CD1c-positive myeloid dendritic cell (primary cell): ENCODE measurements around the gene PDE7B.

ENCODE experiments used
- DNase-seq: peaks from one replicate; pipeline ENCODE4 v3.0.0-alpha.2; 2016; ENCODE audit errors: extremely low spot score

Gene PDE7B

DNA sequence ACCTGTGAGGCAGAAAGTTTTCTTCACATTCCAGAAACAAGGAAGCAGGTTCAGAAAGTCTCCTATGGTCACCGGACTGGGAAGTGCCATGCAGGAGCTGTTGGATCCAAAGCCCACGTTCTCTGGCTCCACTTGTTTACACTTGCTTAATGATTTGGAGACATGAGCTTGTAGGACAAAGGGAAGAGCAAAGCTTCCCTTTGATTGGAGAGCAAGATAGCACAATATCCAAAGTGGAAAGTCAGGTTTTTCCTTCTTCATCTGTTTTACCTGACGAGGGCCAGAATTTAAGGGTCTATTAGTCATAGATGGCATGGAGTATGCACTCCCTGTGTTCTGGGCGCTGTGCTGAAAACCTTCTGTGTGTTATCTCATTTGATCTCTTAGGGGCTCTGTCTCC, 81.2 kb downstream of the PDE7B start:
- DNase-seq, result no peak

DNA sequence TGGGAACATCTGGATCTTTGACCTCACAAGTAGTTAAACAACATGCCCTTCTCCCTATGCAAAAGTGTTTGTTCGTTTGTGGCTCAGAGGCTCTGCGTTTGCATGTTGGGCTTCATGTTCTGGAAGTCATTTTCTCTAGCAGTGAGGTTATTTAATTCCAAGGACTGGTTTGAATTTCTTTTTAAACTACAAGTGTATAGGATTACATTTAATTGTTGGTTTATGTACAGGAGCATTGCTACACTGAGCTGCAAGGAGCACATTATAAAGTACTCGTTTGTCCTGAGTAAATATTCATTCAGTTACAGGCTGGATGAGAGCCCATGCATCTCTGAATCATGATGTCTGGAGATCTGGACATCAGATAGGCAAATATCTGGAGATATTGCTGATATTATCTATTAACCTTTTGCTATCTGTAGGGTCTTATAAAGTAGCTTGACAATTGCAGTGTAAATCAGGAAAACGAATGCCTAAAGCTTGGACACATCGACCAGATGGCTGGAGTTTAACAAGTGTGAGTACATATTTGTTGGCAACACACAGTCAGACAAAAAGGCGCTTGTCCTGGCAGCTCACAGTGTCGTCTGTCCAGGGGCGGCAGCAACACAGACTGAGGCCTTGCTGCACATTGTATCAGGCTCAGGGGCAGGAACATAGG, 84.6 kb downstream of the PDE7B start:
- DNase-seq, result no peak

DNA sequence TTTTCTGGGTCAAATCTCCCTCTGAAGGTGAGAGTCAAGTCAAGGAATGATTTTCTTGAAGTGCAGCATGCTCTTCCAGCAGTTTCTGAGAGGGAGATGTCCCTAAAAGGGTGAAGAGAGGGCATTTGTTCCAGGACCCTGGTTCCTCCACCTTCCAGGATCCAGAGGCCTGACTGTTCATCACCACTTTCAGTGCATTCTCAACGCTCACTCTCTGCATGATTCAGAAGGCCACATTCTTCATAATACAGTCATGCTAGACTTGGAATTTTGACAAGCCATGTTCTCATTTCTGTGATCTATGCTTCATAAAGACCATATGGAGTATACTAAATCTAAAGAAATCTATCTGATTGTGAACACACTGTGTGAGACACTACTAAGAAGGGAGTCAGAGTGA, 85.1 kb downstream of the PDE7B start:
- DNase-seq, result no peak

DNA sequence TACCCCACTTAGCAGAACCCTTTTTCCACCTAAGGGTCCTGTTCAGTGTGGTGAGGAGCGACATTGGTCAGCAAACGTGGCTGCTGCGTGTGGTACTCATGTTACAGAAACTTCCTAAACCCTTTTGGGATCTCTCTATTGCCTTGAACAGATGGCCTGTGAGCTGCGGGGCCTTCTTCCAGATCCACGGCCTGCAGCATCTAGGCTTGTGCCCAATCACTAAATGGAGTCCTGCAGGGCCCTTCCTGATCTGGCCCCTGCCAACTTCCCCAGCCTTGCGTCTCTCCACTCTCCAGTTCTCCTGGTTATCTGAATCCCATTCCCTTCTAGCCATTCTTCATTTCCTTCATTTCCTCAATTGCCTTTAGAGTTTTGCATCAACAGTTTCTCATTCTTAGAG, 85.6 kb downstream of the PDE7B start:
- no peak for DNase-seq

DNA sequence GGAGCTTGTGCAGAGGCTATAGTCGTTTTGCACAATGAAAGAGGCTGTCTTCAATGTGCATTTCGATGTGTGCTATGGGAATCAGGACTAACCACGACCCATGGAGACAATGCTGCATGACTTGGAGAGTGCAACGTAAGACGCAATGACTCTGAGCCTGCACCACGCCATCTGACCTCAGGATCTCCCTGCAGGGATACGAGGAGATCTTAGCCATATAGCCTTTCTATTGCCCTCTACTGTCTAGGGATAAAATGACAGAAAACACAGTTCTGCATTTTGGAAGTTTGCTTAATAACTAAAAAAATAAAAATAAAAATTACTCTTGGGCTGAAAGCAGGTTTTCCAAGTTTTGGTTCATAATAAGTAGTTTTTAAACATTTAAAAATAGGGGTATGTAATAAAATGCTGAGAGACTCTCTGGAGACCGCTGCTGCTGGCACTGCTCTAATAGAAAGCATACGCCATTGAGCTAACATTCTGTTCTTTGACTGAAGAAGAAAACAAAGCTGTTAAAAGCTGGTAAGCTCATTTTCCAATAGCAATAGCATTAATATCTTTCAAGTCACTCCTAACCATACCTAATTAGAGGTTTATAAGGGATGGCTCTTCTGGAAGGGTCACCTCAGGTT, 87.2 kb downstream of the PDE7B start:
- DNase-seq, result peak; percentile 18

DNA sequence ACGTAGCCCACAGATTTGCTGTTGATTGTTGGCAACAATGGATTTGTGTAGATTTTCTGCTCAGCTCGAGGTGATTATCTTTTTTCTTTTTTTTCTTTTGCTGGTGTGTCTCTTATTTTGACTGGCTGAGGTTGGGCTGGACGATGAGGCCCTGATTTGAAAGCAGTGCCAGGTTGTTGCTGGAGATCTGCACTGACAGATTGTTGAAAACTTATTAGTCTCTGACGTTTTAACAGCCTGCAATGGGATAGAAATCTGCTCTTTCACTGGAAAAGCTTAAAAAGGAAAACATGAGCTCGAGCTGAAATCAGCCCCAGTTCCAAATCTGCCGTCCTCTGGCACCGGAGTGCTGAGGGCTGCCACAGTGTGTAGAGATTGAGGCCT, 87.7 kb downstream of the PDE7B start:
- DNase-seq, result no peak

DNA sequence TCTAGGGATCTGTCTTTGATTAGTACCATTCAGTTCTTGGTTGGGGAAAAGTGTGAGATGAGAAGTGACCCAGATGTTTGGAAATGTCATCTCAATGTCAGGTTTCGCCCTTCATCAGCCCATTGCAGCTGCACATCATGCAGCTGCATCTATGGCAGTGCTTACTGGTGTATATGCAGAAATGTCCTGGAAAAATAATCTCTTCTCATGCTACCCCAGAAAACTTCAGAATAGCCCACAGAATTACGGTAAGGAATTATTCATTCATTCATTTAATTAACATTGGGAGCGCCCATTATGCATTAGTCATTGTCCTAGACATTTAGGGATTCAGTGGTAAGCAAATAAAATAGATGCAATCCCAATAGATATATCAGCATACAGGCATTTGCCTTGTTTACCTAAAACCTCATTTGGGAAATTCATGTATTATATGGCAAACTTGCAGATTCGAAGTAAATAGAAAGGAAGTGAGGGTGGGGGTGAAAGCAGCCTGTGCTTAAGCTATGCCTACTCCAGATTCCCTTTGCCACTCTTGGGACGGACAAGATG, 89.2 kb downstream of the PDE7B start:
- DNase-seq, result no peak

DNA sequence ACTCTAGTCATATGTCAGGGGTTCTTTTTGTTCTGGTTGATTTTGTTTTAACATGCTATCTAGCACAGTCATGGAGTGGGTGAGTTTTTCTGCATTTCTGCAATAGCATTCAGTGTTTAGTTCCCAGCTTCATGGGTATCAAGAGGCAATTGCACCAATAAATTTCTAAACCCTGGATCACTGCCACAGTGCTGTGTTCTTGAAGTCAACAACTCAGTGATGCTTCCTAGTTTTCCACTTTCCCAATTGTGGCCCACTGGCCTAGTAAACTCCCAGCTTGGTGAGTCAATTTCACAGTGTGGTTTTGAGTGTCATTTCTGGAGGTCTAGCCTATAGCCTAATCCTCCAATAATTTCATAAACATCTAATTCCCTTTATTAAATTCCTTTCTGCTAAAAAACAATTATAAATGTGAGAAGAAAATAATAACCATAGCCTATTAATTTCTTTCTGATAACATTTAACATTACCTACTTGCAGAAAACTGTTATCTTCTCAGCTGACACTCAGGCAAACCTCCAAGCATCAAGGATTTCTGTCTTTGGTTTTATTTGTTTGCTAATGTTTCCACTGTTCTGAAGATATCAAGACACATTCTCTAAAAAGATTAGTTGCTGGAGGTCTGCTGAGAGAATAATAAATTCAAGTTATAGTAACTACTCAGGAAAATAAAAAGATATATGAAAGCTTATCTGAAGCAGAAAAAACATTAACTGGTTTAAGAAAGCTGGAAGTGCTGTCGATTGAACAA, 89.9 kb downstream of the PDE7B start:
- DNase-seq, result no peak

DNA sequence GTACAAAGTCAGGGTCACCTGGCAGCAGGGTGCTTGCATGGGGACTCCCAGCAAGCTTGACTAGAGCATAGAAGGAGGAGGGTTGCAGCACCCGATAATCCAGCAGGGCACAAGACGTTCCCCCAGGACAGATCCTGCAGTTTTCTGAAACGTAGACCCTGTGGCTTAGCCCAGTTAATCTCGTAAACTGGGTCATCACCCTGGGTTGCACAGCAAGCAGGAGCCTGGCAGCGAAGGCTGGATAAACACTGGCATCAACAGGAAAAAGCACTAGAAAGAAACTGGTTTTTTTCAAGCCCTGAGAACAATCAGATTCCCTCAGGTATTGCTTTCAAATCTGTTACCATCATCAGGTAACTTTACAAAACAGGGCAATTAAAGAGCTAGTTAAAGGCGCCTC, 92.6 kb downstream of the PDE7B start:
- no peak for DNase-seq

DNA sequence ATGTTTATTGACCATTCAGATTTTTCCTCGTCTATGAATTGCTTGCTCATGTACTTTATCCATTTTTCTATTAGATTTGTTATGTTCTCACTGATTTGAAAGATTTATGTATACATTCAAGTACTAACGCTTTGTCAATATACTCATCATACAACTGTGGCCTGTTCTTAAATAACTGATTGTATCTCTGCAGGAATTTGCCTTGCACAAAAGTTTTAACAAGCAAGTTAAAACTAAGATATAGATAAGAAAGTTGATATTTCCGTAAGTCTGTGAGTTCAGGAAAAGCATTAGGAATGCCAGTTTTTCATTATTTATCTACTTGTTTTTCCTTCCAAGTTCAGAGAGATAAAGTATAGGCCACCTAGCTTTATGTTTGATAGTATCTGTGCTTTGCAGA, 95.2 kb downstream of the PDE7B start:
- DNase-seq, result no peak

DNA sequence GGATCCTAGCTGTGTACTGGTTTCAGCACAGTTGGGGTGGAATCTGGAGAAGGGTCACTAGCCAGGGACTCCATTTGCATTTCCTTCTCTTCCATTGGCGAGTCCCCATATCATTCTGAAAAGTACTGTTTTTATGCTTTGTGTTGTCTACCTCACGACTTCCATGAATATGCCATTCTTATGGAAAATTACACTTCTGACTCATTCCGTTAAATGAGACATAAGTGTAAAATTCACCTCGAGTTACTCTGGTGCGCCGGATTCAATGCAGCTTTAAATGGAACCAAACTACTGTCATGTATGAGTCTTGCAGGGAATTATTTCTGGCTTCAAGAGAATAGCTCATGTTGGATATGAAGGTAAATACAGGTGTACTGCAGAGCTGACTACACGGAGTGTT, 99.2 kb downstream of the PDE7B start:
- DNase-seq, result no peak

DNA sequence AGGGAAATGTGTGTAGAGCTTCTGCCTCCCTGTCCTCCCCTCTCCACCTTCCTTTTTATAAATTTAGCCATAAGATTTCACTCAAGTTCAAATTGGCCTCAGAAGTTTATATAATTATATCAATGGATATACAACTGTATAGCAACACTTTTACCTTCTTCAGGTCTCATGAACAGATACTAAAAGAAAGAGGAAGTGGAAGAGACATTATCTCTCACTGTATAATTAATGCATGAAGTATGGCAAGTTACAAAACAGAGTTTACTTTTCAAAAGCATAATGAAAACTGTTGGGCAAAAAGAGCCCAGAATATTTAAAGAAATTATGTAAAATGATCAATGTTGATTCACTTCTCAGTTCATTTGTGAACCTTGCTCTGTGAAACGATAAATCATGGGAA, 99.7 kb downstream of the PDE7B start:
- DNase-seq, result no peak

DNA sequence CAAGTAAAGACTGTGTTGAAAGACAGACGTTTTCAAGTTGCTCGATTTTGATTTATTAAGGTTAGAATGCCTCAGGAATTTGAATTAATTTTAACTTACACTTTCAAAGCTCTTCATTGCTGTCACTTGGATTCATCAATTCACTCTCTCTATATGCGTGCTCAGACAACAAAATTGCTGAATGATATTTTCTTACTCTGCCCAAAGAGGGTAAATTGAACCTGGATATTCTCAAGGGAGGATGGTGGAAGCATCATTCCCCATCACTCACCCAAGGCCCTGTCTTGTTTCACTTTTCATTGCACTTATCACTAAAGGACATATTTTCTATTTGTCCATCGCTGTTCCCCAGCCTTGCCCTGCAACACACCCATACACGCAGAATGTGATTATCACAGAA, 102.3 kb downstream of the PDE7B start:
- no peak for DNase-seq

DNA sequence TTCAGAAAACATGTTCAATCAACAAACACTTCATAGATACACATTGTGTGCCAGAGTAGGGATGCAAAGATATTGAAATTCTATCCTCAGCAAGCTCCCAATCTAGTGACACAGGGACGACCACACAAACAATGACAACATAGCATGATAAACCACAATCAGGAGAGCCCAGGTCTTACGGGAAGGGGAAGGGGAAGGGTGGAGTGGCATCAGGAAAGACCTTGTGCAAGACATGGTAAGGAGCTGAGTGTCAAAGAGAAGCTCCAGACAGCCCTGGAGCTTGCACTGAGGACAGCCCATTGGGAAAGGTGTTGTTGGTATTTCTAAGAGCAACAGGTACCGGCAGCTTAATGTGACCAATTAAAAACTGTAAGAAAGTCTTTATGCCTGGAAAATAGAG, 103.6 kb downstream of the PDE7B start:
- DNase-seq, result peak; percentile 2

DNA sequence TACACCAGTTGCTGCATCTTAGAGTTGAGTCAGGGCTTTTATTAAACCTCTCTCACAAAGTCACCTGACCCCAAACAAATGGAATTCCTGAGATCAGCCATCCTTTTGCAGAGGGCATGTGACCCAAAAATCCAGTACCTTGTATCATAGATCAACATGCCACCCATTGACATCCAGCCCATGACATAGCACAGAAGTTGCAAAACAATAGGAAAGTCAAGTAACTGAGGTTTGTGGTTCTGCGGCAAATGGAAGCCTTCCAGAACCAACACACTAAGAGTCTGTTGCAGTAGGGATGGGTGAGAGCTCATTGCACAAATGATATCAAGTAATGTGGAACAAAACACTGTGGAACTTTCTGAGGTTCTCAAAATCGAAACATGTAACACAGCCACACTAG, 111.2 kb downstream of the PDE7B start:
- no peak for DNase-seq

DNA sequence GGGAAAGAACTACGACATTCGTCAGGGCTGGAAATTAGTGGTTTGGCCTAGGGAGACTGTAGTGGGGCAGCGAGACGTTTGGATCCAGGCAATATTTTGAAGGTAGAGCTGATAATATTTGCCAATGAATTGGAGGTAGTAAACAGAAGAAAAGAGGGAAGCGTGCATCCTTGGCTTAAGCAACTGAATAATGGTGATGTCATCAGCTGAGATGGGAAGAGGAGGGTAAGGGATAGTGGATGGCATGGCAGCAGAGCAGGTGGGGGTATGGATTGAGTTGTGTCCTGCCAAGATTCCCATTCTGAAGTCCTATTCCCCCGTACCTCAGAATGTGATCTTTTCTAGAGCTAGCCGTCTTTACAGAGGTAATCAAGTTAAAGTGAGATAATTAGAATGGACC, 119.2 kb downstream of the PDE7B start:
- no peak for DNase-seq

DNA sequence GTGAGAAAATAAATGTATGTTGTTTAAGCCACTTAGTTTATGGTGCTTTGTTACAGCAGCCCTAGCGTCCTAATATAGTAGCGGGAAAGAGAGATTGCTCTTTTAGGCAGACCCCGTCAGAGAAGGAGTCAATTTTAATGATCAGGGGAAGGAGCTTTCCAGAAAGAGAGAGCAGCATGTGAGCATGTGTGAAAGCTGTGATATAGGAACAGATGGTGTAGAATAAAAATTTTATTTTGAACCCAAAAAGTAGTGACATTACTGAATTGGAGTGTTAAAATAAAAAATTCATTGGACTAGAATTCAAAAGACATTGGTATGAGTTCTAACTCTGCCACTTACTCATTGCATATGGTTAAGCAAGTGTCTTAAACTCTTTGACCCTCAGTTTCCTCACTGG, 119.8 kb downstream of the PDE7B start:
- no peak for DNase-seq

DNA sequence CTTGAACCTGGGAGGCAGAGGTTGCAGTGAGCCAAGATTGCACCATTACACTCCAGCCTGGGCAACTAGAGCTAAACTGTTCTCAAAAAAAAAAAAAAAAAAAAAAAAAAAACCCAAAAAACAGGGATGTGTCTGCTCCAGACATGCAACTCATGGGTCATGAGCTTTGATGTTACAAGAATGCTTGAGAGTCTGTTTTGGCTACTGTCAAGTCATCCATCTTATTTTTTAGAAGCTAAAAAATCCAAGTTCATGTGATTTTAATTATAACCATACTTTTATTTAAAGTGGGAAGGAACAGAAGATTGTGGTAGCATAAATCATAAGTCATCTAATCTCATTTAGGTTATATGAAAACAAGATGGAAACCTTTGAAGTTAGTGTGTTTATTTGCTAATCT, 120.6 kb downstream of the PDE7B start:
- no peak for DNase-seq

DNA sequence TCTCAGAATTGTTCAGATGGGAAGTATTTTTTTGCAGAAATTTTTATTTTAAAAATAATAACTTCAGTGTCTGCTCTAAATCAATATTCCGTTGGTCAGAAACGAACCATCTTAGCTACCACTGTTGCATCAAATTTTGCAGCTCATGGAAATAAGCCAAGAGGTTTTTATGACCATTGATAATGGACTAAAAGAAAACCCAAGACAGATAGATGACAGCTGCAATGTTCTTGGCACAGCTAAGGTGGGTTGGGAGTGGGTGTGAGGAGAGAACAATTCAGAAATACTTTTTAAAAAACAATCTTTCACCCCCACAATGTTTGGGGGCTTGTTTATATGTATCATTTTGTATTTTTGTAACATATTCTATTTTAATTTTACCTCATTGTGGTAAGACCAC, 121.1 kb downstream of the PDE7B start:
- no peak for DNase-seq

DNA sequence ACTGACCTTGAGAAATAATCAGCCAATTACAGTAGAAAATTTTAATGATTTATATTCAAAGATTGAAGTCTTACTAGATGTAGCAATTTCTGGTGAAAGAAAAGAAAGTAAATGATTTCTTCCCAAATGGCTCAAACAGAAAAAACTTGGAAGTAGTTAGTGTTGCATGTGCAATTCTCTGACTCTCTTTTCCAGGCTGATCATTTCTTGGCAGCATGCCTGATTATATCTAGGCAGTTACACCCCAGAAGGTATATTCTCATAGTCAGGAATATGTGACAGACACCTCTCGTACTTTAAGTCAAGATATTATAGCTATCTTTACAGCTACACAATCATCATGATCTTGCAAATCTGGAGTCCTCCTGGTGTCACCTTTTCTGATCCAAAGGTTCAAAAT, 122.9 kb downstream of the PDE7B start:
- DNase-seq, result no peak

DNA sequence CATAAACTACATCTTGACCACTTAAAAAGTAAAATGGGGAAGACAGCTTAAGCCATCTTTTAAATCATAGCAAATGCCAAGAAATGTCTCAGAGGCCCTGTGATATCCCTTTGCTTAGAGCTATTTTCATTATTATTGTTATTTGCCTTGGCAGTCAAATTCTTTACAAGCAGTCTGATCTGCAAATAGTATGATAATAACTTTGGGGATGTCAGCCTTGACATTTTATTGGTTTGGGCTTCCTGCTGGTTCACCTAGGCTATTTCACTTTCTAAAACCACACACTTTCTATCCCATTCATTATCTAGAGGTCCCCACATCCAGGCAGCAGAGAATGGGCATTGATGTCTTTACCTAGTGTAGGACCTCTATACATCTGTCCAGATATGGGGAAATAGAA, 125.1 kb downstream of the PDE7B start:
- no peak for DNase-seq

DNA sequence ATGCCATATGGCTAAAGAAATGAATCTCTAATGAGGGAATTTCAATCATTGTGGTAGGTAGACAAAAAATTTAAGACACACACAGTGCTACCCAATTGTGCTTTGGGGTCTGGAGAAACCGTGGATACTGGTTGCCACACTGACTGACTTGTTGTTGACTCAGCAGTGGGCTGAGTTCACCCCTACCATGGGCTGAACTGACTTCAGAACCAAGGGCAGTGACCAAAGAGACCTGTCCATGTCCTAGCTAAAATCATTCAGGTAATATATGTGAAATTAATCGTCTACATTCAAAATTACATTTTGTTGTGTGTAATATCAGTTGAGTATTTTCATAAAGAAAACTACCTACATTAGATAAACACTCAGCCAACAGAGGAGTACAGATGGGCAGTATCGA, 131.6 kb downstream of the PDE7B start:
- DNase-seq, result no peak

DNA sequence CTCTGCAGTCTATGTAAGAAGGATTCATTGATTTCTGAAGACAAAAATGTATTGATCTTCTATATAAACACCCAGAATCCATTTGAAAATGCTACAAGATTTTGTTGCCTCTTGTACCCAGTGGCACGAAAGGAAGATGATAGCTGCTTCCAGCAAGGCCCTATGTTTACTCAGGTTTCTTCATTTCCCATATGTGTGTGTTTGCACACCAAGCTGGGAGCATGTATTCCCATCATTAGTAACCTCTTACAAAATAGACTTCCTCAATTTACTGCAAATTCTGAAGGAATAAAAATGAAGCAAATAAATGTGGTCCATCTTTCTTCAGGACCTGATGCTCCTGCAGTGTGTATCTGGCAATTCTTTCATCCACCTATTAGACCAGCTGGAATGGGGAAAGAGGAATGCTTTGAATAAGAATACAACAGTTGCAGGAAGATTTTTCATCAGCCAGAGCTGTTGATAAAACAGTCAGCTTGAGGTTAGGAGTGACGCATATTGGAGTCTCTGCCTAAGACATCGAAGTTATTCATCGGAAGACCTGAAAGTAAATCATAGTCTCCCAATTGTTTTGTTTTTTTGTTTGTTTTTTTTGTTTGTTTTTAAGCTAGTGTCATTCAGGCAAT, 132.3 kb downstream of the PDE7B start:
- DNase-seq, result no peak
